ENCODE measurements around the gene CORO2A.

CORO2A gene

GRCh38 chr9:98164912-98165311, 27.5 kb downstream of the CORO2A start:
- Histone ChIP-seq H3K4me3 (no peak overlapping the region), H3K36me3 (ENCODE audit: insufficient read depth, low read length) (no peaks in the 10 kb centered on the region), H3K9me3 (ENCODE audit: low read depth, low read length) (no peaks in the 10 kb centered on the region), H3K9ac (ENCODE audit: insufficient read length) (no peak overlapping the region), H3K27ac (no peak overlapping the region)
- TF ChIP-seq FOXP2 (optimal IDR thresholded peaks at IDR 0.05; ENCODE audit: control extremely low read depth, extremely low read length, insufficient read depth) (no peak), EZH2 (IDR thresholded peaks at IDR 0.05) (no peak), POLR2AphosphoS5 (IDR thresholded peaks at IDR 0.05; ENCODE audit: borderline replicate concordance, low read depth, low read length) (no peak)
- DNase-seq (ENCODE audit: low read depth, low spot score) = no peak

DNA sequence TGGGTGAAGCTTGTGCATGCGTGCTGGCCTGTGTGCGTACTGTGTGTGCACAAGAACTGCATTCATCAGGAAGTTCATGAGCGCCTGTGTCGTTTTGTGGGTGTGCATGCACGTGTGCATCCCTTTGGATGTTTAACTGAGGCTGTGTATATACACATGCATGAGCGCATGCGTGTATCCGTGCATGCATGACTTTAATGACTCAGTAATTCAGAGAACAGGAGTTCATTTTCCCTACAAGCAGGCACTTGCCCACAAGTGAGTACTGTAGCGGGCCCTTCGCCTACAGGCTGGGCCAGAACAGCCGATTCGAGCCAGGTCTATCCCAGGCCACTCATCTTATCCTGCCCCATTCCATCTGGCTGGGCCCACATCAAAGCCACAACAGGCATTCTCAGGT, 29.8 kb downstream of the CORO2A start:
- no peak for TF ChIP-seq FOXP2 (optimal IDR thresholded peaks at IDR 0.05; ENCODE audit: control extremely low read depth, extremely low read length, insufficient read depth)
- no peak for TF ChIP-seq EZH2 (IDR thresholded peaks at IDR 0.05)
- TF ChIP-seq POLR2AphosphoS5 (IDR thresholded peaks at IDR 0.05; ENCODE audit: borderline replicate concordance, low read depth, low read length) = no peak
- H3K9ac ChIP-seq (ENCODE audit: insufficient read length) = no peak overlapping the region
- H3K36me3 ChIP-seq (ENCODE audit: insufficient read depth, low read length) = no peaks in the 10 kb centered on the region
- DNase-seq (ENCODE audit: low read depth, low spot score) = no peak
- no peak overlapping the region for H3K27ac ChIP-seq
- no peak overlapping the region for H3K4me3 ChIP-seq
- H3K9me3 ChIP-seq (ENCODE audit: low read depth, low read length) = no peaks in the 10 kb centered on the region

DNA sequence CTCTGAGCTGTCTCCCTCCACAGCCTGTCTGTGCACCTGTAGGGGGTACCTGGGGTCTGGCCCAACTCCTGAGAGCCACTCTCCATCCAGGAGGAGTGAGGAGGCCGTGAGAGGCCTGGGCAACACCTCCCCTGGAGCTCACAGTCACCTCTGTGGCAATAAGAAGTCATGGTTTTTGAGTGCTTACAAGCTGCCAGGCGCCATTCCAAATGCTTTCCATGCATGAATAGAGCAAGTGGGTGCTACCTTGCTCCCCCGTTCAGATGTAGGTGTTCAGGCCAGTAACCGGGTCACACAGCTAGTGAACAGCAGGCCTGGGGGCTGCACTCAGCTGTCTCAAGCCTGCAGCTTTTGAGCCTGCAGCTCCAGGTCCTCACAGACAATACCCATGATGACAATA, 30.6 kb downstream of the CORO2A start:
- Histone ChIP-seq H3K27ac (no peak overlapping the region), H3K4me3 (no peak overlapping the region), H3K9ac (ENCODE audit: insufficient read length) (no peak overlapping the region), H3K36me3 (ENCODE audit: insufficient read depth, low read length) (no peaks in the 10 kb centered on the region), H3K9me3 (ENCODE audit: low read depth, low read length) (no peaks in the 10 kb centered on the region)
- DNase-seq (ENCODE audit: low read depth, low spot score) = no peak
- TF ChIP-seq POLR2AphosphoS5 (IDR thresholded peaks at IDR 0.05; ENCODE audit: borderline replicate concordance, low read depth, low read length) (no peak), EZH2 (IDR thresholded peaks at IDR 0.05) (no peak), FOXP2 (optimal IDR thresholded peaks at IDR 0.05; ENCODE audit: control extremely low read depth, extremely low read length, insufficient read depth) (no peak)

DNA sequence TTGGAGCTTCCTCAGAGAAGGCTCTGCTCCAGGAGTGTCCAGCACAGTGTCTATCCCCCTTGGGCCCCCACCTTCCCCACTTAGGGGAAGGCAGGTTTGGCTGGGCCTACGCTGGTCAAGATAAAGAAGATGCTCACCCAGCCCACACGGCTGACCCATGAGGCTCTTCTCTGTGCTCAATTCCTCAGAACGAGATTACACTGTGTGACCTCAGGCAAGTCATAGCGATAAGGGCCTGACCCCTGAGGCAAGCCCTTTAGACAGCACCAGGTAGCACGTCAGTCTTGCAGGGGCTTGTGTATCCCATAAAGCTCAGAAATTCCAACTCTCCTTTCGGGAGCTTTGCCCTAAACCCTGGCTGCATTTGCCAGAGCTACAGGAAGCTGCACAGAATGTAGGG, 32.6 kb downstream of the CORO2A start:
- H3K27ac ChIP-seq = no peak overlapping the region
- DNase-seq (ENCODE audit: low read depth, low spot score) = no peak

GRCh38 chr9:98159301-98159700, 33.1 kb downstream of the CORO2A start:
- H3K9ac ChIP-seq (ENCODE audit: insufficient read length) = no peak overlapping the region
- no peaks in the 10 kb centered on the region for H3K9me3 ChIP-seq (ENCODE audit: low read depth, low read length)
- H3K36me3 ChIP-seq (ENCODE audit: insufficient read depth, low read length) = no peaks in the 10 kb centered on the region
- no peak overlapping the region for H3K4me3 ChIP-seq
- TF ChIP-seq POLR2AphosphoS5 (IDR thresholded peaks at IDR 0.05; ENCODE audit: borderline replicate concordance, low read depth, low read length) = no peak
- no peak for TF ChIP-seq FOXP2 (optimal IDR thresholded peaks at IDR 0.05; ENCODE audit: control extremely low read depth, extremely low read length, insufficient read depth)
- no peak for TF ChIP-seq EZH2 (IDR thresholded peaks at IDR 0.05)
- no peak for DNase-seq (ENCODE audit: low read depth, low spot score)
- H3K27ac ChIP-seq = no peak overlapping the region

More for the DNA sequence above, 32.6 kb downstream of the CORO2A start:
- TF ChIP-seq POLR2AphosphoS5 (IDR thresholded peaks at IDR 0.05; ENCODE audit: borderline replicate concordance, low read depth, low read length) = no peak
- no peak for TF ChIP-seq FOXP2 (optimal IDR thresholded peaks at IDR 0.05; ENCODE audit: control extremely low read depth, extremely low read length, insufficient read depth)
- no peak for TF ChIP-seq EZH2 (IDR thresholded peaks at IDR 0.05)
- no peaks in the 10 kb centered on the region for H3K36me3 ChIP-seq (ENCODE audit: insufficient read depth, low read length)
- no peak overlapping the region for H3K9ac ChIP-seq (ENCODE audit: insufficient read length)
- H3K4me3 ChIP-seq = no peak overlapping the region
- no peaks in the 10 kb centered on the region for H3K9me3 ChIP-seq (ENCODE audit: low read depth, low read length)

- H3K9me3 ChIP-seq (ENCODE audit: low read depth, low read length) = no peaks in the 10 kb centered on the region
Measured at GRCh38 chr9:98158071-98158831, 34.2 kb downstream of the CORO2A start.

DNA sequence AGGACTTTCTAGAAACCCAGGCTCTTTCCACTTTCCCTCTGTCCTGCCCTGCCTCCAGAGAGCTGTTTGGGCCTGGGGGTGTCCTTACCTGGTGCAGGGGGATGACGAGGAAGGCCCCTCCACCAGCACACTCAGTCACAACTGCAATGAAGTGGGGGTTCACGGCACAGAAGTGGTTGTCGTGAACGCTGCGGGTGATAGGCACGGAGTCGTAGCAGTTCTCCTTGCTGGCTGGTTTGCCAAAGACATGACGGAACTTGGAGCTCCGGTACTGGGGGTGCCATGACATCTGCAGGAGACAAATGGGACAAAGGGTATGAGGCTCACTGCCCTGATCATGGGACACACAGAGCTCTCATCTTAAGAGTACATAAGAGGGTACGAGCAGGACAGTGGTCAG, 35.1 kb downstream of the CORO2A start:
- Histone ChIP-seq H3K9ac (ENCODE audit: insufficient read length) (no peak overlapping the region), H3K9me3 (ENCODE audit: low read depth, low read length) (no peaks in the 10 kb centered on the region), H3K27ac (no peak overlapping the region), H3K4me3 (no peak overlapping the region), H3K36me3 (ENCODE audit: insufficient read depth, low read length) (no peaks in the 10 kb centered on the region)
- TF ChIP-seq EZH2 (IDR thresholded peaks at IDR 0.05) = no peak
- TF ChIP-seq POLR2AphosphoS5 (IDR thresholded peaks at IDR 0.05; ENCODE audit: borderline replicate concordance, low read depth, low read length) = no peak
- no peak for TF ChIP-seq FOXP2 (optimal IDR thresholded peaks at IDR 0.05; ENCODE audit: control extremely low read depth, extremely low read length, insufficient read depth)
- no peak for DNase-seq (ENCODE audit: low read depth, low spot score)

More at GRCh38 chr9:98158071-98158831, 34.2 kb downstream of the CORO2A start:
- no peak overlapping the region for H3K27ac ChIP-seq
- no peaks in the 10 kb centered on the region for H3K36me3 ChIP-seq (ENCODE audit: insufficient read depth, low read length)
- DNase-seq (ENCODE audit: low read depth, low spot score) = no peak
- no peak overlapping the region for H3K4me3 ChIP-seq
- no peak for TF ChIP-seq FOXP2 (optimal IDR thresholded peaks at IDR 0.05; ENCODE audit: control extremely low read depth, extremely low read length, insufficient read depth)
- no peak for TF ChIP-seq EZH2 (IDR thresholded peaks at IDR 0.05)
- no peak for TF ChIP-seq POLR2AphosphoS5 (IDR thresholded peaks at IDR 0.05; ENCODE audit: borderline replicate concordance, low read depth, low read length)
- H3K9ac ChIP-seq (ENCODE audit: insufficient read length) = no peak overlapping the region

DNA sequence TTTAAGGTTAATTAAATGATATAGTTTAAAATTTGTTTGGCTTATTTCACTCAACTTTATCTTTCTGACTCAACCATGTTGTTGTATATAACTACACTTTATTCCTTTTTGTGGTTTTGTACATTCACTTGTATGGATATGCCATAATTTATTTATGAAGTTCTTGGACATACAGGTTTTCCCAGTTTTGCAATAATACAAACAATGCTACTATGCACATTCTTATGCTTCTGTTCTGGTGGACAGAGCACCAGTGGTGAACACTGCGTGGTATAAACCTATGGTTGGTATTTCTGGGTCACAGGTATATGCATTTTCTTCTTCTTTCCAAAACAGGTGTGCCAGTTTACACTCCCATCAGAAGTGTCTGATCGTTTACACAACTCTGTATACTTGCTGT, 37.8 kb downstream of the CORO2A start:
- no peak for TF ChIP-seq EZH2 (IDR thresholded peaks at IDR 0.05)
- no peak for TF ChIP-seq POLR2AphosphoS5 (IDR thresholded peaks at IDR 0.05; ENCODE audit: borderline replicate concordance, low read depth, low read length)
- no peak for TF ChIP-seq FOXP2 (optimal IDR thresholded peaks at IDR 0.05; ENCODE audit: control extremely low read depth, extremely low read length, insufficient read depth)
- Histone ChIP-seq H3K4me3 (no peak overlapping the region), H3K9me3 (ENCODE audit: low read depth, low read length) (no peaks in the 10 kb centered on the region), H3K36me3 (ENCODE audit: insufficient read depth, low read length) (no peaks in the 10 kb centered on the region), H3K9ac (ENCODE audit: insufficient read length) (no peak overlapping the region), H3K27ac (no peak overlapping the region)
- no peak for DNase-seq (ENCODE audit: low read depth, low spot score)

All from SK-N-MC (cell line).